ENCODE measurements around the gene DCTN2. TPM values are rescaled to one million over a fixed set of nuclear protein-coding genes. Genes with fewer than 3 reads are reported as not detected.

The DCTN2 gene
- total and polyA plus RNA-seq, 4 donors, result 28.5 to 66.6 (median 31.2) TPM

DNA sequence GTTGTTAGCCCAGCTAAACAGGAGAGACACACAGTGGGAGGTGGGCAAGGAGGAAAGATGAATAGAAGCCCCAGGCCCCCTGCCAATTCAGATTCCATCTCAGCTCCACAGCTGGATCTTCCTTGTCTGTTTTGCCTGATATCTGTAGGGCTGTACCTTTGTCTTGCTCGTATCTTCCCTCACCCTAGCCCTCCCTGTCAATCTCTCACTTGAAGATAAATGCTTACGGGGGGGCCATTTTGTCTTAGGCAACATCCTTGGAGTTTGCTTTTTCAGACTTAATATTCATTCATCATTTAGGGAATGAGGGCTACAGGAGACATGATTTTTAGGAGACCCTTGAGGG is 5.3 kb upstream of the DCTN2 start:
- TF ChIP-seq, protein P1, sequence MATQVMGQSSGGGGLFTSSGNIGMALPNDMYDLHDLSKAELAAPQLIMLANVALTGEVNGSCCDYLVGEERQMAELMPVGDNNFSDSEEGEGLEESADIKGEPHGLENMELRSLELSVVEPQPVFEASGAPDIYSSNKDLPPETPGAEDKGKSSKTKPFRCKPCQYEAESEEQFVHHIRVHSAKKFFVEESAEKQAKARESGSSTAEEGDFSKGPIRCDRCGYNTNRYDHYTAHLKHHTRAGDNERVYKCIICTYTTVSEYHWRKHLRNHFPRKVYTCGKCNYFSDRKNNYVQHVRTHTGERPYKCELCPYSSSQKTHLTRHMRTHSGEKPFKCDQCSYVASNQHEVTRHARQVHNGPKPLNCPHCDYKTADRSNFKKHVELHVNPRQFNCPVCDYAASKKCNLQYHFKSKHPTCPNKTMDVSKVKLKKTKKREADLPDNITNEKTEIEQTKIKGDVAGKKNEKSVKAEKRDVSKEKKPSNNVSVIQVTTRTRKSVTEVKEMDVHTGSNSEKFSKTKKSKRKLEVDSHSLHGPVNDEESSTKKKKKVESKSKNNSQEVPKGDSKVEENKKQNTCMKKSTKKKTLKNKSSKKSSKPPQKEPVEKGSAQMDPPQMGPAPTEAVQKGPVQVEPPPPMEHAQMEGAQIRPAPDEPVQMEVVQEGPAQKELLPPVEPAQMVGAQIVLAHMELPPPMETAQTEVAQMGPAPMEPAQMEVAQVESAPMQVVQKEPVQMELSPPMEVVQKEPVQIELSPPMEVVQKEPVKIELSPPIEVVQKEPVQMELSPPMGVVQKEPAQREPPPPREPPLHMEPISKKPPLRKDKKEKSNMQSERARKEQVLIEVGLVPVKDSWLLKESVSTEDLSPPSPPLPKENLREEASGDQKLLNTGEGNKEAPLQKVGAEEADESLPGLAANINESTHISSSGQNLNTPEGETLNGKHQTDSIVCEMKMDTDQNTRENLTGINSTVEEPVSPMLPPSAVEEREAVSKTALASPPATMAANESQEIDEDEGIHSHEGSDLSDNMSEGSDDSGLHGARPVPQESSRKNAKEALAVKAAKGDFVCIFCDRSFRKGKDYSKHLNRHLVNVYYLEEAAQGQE (IDR thresholded peaks at IDR 0.05), result no peak
- TF ChIP-seq, protein P2, sequence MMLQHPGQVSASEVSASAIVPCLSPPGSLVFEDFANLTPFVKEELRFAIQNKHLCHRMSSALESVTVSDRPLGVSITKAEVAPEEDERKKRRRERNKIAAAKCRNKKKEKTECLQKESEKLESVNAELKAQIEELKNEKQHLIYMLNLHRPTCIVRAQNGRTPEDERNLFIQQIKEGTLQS (IDR thresholded peaks at IDR 0.05), result no peak
- TF ChIP-seq FOXA2 (IDR thresholded peaks at IDR 0.05) (no peak), RAD21 (IDR thresholded peaks at IDR 0.05) (no peak), HNF4A (conservative IDR thresholded peaks at IDR 0.05) (no peak), YY1 (IDR thresholded peaks at IDR 0.05) (no peak), RXRA (IDR thresholded peaks at IDR 0.05) (no peak), NR2F2 (IDR thresholded peaks at IDR 0.05) (no peak), GABPA (IDR thresholded peaks at IDR 0.05 in 1 of 2, conservative IDR thresholded peaks at IDR 0.05 in 1 of 2) (no peak), SP1 (IDR thresholded peaks at IDR 0.05) (no peak), JUND (IDR thresholded peaks at IDR 0.05) (no peak), HNF4G (IDR thresholded peaks at IDR 0.05) (no peak), EGR1 (IDR thresholded peaks at IDR 0.05; ENCODE audit: low read depth in 2 of 2) (no peak), FOXA1 (IDR thresholded peaks at IDR 0.05) (no peak), TAF1 (conservative IDR thresholded peaks at IDR 0.05) (no peak)
- TF ChIP-seq, protein P3, sequence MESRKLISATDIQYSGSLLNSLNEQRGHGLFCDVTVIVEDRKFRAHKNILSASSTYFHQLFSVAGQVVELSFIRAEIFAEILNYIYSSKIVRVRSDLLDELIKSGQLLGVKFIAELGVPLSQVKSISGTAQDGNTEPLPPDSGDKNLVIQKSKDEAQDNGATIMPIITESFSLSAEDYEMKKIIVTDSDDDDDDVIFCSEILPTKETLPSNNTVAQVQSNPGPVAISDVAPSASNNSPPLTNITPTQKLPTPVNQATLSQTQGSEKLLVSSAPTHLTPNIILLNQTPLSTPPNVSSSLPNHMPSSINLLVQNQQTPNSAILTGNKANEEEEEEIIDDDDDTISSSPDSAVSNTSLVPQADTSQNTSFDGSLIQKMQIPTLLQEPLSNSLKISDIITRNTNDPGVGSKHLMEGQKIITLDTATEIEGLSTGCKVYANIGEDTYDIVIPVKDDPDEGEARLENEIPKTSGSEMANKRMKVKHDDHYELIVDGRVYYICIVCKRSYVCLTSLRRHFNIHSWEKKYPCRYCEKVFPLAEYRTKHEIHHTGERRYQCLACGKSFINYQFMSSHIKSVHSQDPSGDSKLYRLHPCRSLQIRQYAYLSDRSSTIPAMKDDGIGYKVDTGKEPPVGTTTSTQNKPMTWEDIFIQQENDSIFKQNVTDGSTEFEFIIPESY (IDR thresholded peaks at IDR 0.05), result no peak
- TF ChIP-seq, protein P4, sequence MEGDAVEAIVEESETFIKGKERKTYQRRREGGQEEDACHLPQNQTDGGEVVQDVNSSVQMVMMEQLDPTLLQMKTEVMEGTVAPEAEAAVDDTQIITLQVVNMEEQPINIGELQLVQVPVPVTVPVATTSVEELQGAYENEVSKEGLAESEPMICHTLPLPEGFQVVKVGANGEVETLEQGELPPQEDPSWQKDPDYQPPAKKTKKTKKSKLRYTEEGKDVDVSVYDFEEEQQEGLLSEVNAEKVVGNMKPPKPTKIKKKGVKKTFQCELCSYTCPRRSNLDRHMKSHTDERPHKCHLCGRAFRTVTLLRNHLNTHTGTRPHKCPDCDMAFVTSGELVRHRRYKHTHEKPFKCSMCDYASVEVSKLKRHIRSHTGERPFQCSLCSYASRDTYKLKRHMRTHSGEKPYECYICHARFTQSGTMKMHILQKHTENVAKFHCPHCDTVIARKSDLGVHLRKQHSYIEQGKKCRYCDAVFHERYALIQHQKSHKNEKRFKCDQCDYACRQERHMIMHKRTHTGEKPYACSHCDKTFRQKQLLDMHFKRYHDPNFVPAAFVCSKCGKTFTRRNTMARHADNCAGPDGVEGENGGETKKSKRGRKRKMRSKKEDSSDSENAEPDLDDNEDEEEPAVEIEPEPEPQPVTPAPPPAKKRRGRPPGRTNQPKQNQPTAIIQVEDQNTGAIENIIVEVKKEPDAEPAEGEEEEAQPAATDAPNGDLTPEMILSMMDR (IDR thresholded peaks at IDR 0.05; ENCODE audit: low read depth, low read length, missing input control), result no peak
- TF ChIP-seq, protein P5, sequence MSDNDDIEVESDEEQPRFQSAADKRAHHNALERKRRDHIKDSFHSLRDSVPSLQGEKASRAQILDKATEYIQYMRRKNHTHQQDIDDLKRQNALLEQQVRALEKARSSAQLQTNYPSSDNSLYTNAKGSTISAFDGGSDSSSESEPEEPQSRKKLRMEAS (IDR thresholded peaks at IDR 0.05), result no peak
- Histone ChIP-seq H3K36me3 (ENCODE audit: control insufficient read depth in 4 of 4, insufficient read depth in 3 of 4, low read depth in 1 of 4, low read length in 3 of 4) (no peaks in the 10 kb centered on the region), H3K4me1 (ENCODE audit: control insufficient read depth in 4 of 4, insufficient read depth in 4 of 4, low read length in 3 of 4) (peaks cover 0 to 4% (median 3%) of the 10 kb centered on the region in 4 donors), H3K9me3 (ENCODE audit: control insufficient read depth in 4 of 4, low read length in 3 of 4) (no peaks in the 10 kb centered on the region), H3K27ac (ENCODE audit: low read depth in 1 of 2, low read length in 2 of 2) (no peak overlapping the region), H3K27me3 (ENCODE audit: control insufficient read depth in 4 of 4, insufficient read depth in 4 of 4, low read length in 3 of 4) (peaks cover 0 to 12% (median 2%) of the 10 kb centered on the region in 4 donors), H3K9ac (ENCODE audit: low read depth in 1 of 2, low read length in 2 of 2) (no peak overlapping the region), H3K4me3 (ENCODE audit: low read depth in 1 of 3, low read length in 3 of 3) (no peak overlapping the region)
- 79% methylated on average over 2 of the region's 2 CpGs for WGBS
- no peak for DNase-seq (ENCODE audit: low spot score)
